Tibial artery (tissue), 4 donors: ENCODE measurements around the gene ZNF280B.
"Not testable (repeated sequence)": the region's sequence is repeated elsewhere in the genome, so short reads cannot be mapped to it uniquely, and the experiment has no call there.

ENCODE experiments used
- DNase-seq, 2 donors: peaks; one replicate each; pipeline ENCODE4 v3.0.0-alpha.2; 2019
- H3K27ac ChIP-seq, 2 donors: fragments of 200-600 bp; sonication (generic) in 1 of 2; 1 replicate in 1 of 2; 2 replicates in 1 of 2; pipeline ENCODE4 v1.5.1; 2018 to 2019; ENCODE audit warnings: mild to moderate bottlenecking in 1 of 2
- H3K27me3 ChIP-seq, 2 donors: fragments of 200-600 bp; sonication (generic) in 1 of 2; one replicate each; pipeline versions ENCODE4 v1.5.1 to v1.6.0; 2016 to 2019
- H3K36me3 ChIP-seq, 3 donors: fragments of 200-600 bp; sonication (generic) in 2 of 3; one replicate each; pipeline ENCODE4 v1.5.1; 2016 to 2019; ENCODE audit warnings: mild to moderate bottlenecking in 2 of 3
- H3K4me1 ChIP-seq, 4 donors: fragments of 200-600 bp; sonication (generic) in 2 of 4; 1 replicate in 3 of 4; 2 replicates in 1 of 4; pipeline ENCODE4 v1.5.1; 2016 to 2019
- H3K4me3 ChIP-seq, 2 donors: fragments of 200-600 bp; sonication (generic) in 1 of 2; 1 replicate in 1 of 2; 2 replicates in 1 of 2; pipeline ENCODE4 v1.5.1; 2018 to 2019; ENCODE audit warnings: mild to moderate bottlenecking in 2 of 2
- H3K9me3 ChIP-seq, 3 donors: fragments of 200-600 bp; sonication (generic) in 1 of 3; one replicate each; pipeline ENCODE4 v1.5.1; 2016 to 2019
- intact Hi-C: fragments of 100-400 bp; cut with DNase I; formaldehyde crosslinking; loops from one replicate; pipeline ENCODE4 v1.15.0; 2023; ENCODE audit warnings: low total_unique reads
- TF ChIP-seq, protein P1 (sequence below), 2 experiments: fragments of 200-600 bp in 1 of 2; fragments of 450-650 bp in 1 of 2; IDR thresholded peaks; one replicate each; pipeline ENCODE4 v1.5.1; 2017 to 2019; ENCODE audit warnings: antibody characterized with exemption in 2 of 2, mild to moderate bottlenecking in 1 of 2, moderate library complexity in 1 of 2

The ZNF280B gene

GRCh38 chr22:22533863-22534262 is 25.3 kb upstream of the ZNF280B start:
- no peaks in the 10 kb centered on the region for H3K36me3 ChIP-seq
- H3K4me1 ChIP-seq: no peaks in the 10 kb centered on the region
- no peaks in the 10 kb centered on the region for H3K9me3 ChIP-seq
- no peak overlapping the region for H3K4me3 ChIP-seq
- DNase-seq: no peak
- intact Hi-C loops: loop anchor here (10.0 kb wide), 1 partner anchor 1681 kb away; no protein-coding TSS in a partner anchor
- TF ChIP-seq, protein P1, sequence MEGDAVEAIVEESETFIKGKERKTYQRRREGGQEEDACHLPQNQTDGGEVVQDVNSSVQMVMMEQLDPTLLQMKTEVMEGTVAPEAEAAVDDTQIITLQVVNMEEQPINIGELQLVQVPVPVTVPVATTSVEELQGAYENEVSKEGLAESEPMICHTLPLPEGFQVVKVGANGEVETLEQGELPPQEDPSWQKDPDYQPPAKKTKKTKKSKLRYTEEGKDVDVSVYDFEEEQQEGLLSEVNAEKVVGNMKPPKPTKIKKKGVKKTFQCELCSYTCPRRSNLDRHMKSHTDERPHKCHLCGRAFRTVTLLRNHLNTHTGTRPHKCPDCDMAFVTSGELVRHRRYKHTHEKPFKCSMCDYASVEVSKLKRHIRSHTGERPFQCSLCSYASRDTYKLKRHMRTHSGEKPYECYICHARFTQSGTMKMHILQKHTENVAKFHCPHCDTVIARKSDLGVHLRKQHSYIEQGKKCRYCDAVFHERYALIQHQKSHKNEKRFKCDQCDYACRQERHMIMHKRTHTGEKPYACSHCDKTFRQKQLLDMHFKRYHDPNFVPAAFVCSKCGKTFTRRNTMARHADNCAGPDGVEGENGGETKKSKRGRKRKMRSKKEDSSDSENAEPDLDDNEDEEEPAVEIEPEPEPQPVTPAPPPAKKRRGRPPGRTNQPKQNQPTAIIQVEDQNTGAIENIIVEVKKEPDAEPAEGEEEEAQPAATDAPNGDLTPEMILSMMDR (IDR thresholded peaks at IDR 0.05): no peak
- no peak overlapping the region for H3K27ac ChIP-seq
- H3K27me3 ChIP-seq: peaks cover 0 to 6% of the 10 kb centered on the region in 2 donors

DNA sequence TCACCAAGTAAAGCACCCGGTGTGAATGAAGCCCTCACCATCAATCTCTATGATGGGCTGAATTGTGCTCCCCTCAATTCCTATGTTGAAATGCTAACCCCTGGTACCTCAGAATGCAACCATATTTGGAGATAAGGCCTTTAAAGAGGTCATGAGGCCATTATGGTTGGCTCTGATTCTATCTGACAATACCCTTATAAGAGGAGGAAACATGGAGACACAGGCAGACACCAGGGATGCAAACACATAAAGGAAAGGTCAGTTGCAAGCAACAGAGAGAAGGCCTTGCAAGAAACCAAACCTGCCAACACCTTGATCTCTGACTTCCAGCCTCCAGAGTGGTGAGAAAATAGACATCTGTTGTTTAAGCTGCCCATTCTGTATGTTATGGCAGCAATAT is 24.9 kb upstream of the ZNF280B start:
- Histone ChIP-seq H3K4me3 (no peak overlapping the region), H3K4me1 (no peaks in the 10 kb centered on the region), H3K9me3 (no peaks in the 10 kb centered on the region), H3K36me3 (no peaks in the 10 kb centered on the region), H3K27ac (no peak overlapping the region), H3K27me3 (peaks cover 0 to 6% of the 10 kb centered on the region in 2 donors)
- TF ChIP-seq, protein P1 (IDR thresholded peaks at IDR 0.05): no peak
- intact Hi-C loops: loop anchor here (10.0 kb wide), 1 partner anchor 1681 kb away; no protein-coding TSS in a partner anchor
- DNase-seq: no peak

DNA sequence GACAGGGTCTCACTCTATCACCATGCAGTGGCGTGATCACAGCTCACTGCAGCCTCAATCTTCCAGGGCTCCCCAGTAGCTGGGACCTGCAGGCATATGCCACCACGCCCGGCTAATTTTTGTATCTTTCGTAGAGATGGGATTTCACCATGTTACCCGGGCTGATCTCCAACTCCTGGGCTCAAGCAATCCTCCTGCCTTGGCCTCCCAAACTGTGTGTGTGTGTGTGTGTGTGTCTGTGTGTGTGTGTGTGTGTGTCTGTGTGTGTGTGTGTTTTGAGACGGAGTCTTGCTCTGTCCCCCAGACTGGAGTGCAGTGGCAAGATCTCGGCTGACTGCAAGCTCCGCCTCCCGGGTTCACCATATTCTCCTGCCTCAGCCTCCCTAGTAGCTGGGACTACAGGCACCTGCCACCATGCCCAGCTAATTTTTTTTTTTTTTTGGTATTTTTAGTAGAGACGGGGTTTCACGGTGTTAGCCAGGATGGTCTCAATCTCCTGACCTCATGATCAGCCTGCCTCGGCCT is 24.1 kb upstream of the ZNF280B start:
- not testable (repeated sequence) for H3K9me3 ChIP-seq, DNase-seq, H3K4me3 ChIP-seq, H3K36me3 ChIP-seq, H3K27ac ChIP-seq, H3K4me1 ChIP-seq, H3K27me3 ChIP-seq
- intact Hi-C loops: loop anchor here (10.0 kb wide), 1 partner anchor 1682 kb away; no protein-coding TSS in a partner anchor

DNA sequence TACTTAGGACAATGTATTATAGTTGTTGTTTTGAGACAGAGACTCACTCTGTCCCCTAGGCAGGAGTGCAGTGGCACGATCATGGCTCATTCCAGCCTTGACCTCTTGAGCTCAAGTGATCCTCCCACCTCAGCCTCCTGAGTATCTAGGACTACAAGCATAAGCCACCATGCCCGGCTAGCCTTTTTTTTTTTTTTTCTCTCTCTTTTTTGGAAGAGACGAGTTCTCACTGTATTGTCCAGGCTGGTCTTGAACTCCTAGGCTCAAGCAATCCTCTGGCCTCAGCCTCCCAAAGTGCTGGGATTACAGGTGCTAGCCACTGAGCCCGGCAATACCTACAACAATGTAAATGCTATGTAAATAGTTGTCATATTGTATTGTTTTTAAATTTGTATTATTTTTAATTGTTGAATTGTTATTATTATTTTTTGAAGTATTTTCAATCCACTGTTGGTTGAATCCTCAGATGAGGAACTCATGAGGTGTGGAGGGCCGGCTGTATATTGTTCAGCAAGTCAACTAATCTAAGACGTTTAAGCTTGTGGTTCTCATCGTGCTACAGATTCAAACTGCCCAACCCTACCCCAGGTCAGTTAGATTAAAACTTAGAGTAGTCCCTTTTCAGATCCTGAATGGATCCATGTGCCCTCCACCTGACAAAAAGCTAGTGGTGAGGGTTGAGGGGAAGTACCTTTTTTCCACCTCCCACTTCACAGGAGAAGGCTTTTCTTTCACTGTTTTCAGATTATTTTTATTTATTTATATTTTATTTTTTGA is 23.4 kb upstream of the ZNF280B start:
- Histone ChIP-seq H3K4me3 (no peak overlapping the region), H3K9me3 (no peaks in the 10 kb centered on the region), H3K27ac (no peak overlapping the region), H3K36me3 (no peaks in the 10 kb centered on the region), H3K4me1 (no peaks in the 10 kb centered on the region), H3K27me3 (peaks cover 0 to 6% of the 10 kb centered on the region in 2 donors)
- no peak for DNase-seq
- TF ChIP-seq, protein P1 (IDR thresholded peaks at IDR 0.05): no peak
- intact Hi-C loops: loop anchor here (10.0 kb wide), 1 partner anchor 1683 kb away; no protein-coding TSS in a partner anchor

- TF ChIP-seq, protein P1 (IDR thresholded peaks at IDR 0.05): no peak
Measured at GRCh38 chr22:22528780-22529179, 20.2 kb upstream of the ZNF280B start.

GRCh38 chr22:22527312-22527711 is 18.8 kb upstream of the ZNF280B start:
- no peak overlapping the region for H3K4me3 ChIP-seq
- no peaks in the 10 kb centered on the region for H3K4me1 ChIP-seq
- H3K9me3 ChIP-seq: no peaks in the 10 kb centered on the region
- TF ChIP-seq, protein P1 (IDR thresholded peaks at IDR 0.05): no peak
- intact Hi-C loops: no loop called here
- H3K27ac ChIP-seq: no peak overlapping the region
- H3K36me3 ChIP-seq: no peaks in the 10 kb centered on the region
- DNase-seq: no peak
- H3K27me3 ChIP-seq: no peaks in the 10 kb centered on the region

More at GRCh38 chr22:22528780-22529179, 20.2 kb upstream of the ZNF280B start:
- Histone ChIP-seq H3K36me3 (no peaks in the 10 kb centered on the region), H3K9me3 (no peaks in the 10 kb centered on the region), H3K27ac (no peak overlapping the region), H3K27me3 (peaks cover 0 to 6% of the 10 kb centered on the region in 2 donors), H3K4me1 (no peaks in the 10 kb centered on the region), H3K4me3 (no peak overlapping the region)
- intact Hi-C loops: no loop called here
- no peak for DNase-seq
